Muscle layer of colon (tissue), 2 donors: Measurements from ENCODE around the gene CACNA2D2.

Experiments used
- H3K27ac ChIP-seq: one replicate; pipeline ENCODE4 v1.7.0; 2013; ENCODE audit warnings: low read depth, mild to moderate bottlenecking, low read length, moderate library complexity
- H3K27me3 ChIP-seq, 2 donors: one replicate each; pipeline ENCODE4 v1.7.0; 2013; ENCODE audit warnings: low read length in 2 of 2, mild to moderate bottlenecking in 2 of 2; ENCODE audit not compliant: insufficient read depth in 2 of 2, control insufficient read depth in 1 of 2
- H3K36me3 ChIP-seq: one replicate; pipeline ENCODE4 v1.7.0; 2013; ENCODE audit warnings: mild to moderate bottlenecking, low read length; ENCODE audit not compliant: insufficient read depth
- H3K4me1 ChIP-seq: one replicate; pipeline ENCODE4 v1.7.0; 2013; ENCODE audit warnings: mild to moderate bottlenecking, low read length; ENCODE audit not compliant: insufficient read depth
- H3K4me3 ChIP-seq, 2 donors: one replicate each; pipeline ENCODE4 v1.7.0; 2013; ENCODE audit warnings: low read length in 2 of 2, low read depth in 1 of 2, mild to moderate bottlenecking in 1 of 2, moderate library complexity in 1 of 2
- H3K9ac ChIP-seq: one replicate; pipeline ENCODE4 v1.7.0; 2013; ENCODE audit warnings: low read length
- H3K9me3 ChIP-seq: one replicate; pipeline ENCODE4 v1.7.0; 2013; ENCODE audit warnings: mild to moderate bottlenecking, low read length
- donor health status: abdominal sarcoma.
- donor health status: Adenocarcinoma of cecum.

The CACNA2D2 gene

DNA sequence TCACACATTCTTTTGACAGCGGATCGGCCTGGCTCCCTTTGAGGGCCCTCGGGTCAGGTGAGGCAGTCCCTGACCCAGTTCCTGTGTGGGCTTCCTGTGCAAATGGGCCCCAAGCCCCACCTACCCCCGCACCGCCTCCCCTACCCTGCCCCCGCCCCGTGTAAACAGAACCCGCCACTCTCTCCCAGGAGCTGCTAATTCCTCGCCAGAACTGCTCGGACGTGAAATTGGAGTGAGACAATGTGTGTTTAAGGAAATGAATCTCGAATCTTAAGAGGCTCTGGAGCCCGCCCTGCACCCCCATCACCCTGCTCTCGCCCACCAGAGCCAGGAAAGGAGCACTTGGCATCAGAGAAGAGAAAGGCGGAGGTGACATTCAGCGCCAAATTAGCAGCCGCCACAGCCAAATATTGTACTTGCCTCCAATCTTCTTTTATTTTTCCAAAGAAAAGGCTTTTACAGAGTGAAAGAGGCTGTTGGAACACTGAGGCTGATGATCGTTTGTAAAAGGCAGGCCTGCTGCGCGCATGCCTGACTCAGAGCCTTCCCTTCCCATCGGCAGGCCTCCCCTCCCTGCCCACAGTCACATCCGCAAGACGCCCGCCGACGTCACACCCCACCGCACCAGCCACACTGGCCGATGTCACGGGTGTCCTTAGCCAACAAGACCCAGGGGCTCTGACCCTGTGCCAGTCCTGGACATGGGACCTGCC lies 53.1 kb downstream of the CACNA2D2 start:
- H3K4me1 ChIP-seq: no peaks in the 10 kb centered on the region
- no peaks in the 10 kb centered on the region for H3K9me3 ChIP-seq
- no peaks in the 10 kb centered on the region for H3K36me3 ChIP-seq
- H3K27me3 ChIP-seq: no peaks in the 10 kb centered on the region
- H3K9ac ChIP-seq: no peak overlapping the region
- H3K27ac ChIP-seq: no peak overlapping the region
- peak overlapping the region in 1 of 2 donors; percentile 35 for H3K4me3 ChIP-seq

DNA sequence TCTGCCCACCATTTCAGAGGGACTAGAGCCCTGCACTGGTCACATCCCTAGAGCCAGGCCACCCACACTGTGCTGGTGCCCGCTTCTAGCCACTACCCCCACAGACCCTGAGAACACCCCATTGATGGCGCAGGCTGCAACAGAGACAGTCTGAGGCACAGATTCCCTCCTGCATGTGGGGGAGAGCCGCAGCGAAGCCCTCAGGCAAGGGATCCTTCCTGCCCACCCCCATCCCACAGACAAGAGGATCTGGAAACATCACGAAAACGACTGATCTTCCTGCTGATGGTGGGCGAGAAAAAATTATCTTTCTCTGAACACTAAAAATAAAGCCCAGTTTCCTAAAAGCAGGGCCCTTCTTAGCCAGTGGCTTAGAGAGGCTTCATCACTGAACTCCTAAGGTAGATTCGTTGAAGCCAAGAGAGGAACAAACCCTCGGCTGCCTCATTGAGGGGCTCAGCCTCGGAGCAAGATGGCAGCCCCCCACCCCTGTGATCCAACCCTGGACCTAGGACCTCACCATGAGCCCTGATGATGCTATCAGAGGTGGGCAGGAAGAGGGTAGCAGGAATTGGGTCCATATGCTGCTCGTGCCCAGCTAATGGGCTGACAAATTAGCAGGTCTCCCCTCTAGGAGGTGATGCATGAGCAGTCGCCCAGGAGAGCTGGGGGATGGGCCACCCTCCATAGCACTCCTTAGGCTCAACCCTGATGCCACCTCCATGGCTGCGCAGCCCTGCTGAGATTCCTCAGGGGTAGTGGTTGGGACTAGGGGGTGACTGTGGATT lies 54.5 kb downstream of the CACNA2D2 start:
- H3K4me1 ChIP-seq: no peaks in the 10 kb centered on the region
- H3K27ac ChIP-seq: no peak overlapping the region
- no peaks in the 10 kb centered on the region for H3K36me3 ChIP-seq
- H3K4me3 ChIP-seq: no peak overlapping the region
- no peak overlapping the region for H3K9ac ChIP-seq
- no peaks in the 10 kb centered on the region for H3K27me3 ChIP-seq
- H3K9me3 ChIP-seq: no peaks in the 10 kb centered on the region

DNA sequence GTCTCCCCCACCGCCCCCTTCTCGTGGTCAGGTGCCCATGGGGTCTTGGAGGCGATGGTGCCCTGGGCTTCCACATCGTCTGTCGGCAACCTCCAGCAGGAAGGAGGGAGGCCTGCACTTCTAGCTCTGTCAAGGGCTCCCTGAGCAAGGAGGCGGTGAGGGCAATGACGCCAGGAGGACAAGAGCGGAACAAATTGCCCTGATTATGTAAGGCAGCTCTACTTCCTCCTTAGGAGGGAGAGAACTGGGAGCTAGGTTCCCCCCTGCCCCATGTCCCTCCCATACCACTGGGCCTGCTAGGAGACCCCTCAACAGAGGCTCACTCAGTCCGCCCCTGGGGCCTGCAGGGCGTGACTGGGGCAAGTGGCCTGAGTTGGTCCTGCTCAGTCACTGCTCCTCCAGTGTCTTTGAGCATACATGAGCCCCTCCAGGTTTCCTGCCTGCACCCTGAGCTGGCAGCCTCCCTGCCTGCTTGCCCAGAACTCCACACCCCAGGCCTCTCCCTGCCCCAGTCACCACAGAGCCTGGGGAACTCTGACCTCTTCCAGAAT lies 56.1 kb downstream of the CACNA2D2 start:
- no peak overlapping the region for H3K4me3 ChIP-seq
- no peak overlapping the region for H3K27ac ChIP-seq
- H3K27me3 ChIP-seq: no peaks in the 10 kb centered on the region
- no peak overlapping the region for H3K9ac ChIP-seq
- no peaks in the 10 kb centered on the region for H3K9me3 ChIP-seq
- no peaks in the 10 kb centered on the region for H3K4me1 ChIP-seq
- no peaks in the 10 kb centered on the region for H3K36me3 ChIP-seq

DNA sequence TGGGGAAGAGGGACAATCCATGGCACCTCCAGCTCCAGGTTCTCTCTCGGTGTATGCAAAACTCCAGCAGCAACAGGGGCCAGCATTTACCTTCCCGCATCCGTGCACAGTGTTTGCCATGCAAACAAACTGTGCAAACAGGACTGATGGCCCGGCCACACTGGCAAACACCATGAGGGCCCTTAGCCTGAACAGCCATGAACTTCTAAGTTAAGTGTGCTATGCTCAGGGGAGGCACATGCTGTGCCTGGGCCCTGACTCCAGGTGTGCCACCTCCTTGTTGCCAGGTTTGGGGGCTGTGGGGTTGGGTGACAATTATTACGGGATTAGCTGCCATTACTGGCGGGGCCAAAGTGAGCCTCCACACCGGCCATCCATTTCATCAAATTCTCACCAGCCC lies 57.5 kb downstream of the CACNA2D2 start:
- Histone ChIP-seq H3K36me3 (no peaks in the 10 kb centered on the region), H3K9me3 (no peaks in the 10 kb centered on the region), H3K9ac (no peak overlapping the region), H3K4me3 (no peak overlapping the region), H3K27ac (no peak overlapping the region), H3K27me3 (no peaks in the 10 kb centered on the region), H3K4me1 (no peaks in the 10 kb centered on the region)

DNA sequence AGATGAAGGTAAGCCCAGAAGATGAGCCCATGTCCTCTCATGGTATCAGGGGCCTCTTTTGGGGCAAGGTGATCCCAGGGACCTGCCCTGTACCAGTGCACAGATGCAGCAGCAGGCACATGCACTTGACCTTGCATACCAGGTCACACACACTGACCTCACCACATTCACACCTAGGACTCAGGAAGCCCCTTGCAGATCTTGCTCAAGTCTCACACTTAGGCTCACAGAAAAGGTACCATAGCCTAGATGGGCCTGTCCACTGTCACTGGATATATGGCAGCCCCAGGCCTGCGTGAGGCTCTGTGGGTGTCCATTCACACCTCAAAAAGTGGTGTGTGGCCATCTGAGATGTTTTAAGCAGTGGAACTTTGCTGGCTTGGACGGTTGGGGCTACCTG lies 58.7 kb downstream of the CACNA2D2 start:
- H3K27ac ChIP-seq: no peak overlapping the region
- no peaks in the 10 kb centered on the region for H3K4me1 ChIP-seq
- no peaks in the 10 kb centered on the region for H3K9me3 ChIP-seq
- no peak overlapping the region for H3K4me3 ChIP-seq
- no peaks in the 10 kb centered on the region for H3K27me3 ChIP-seq
- no peak overlapping the region for H3K9ac ChIP-seq
- H3K36me3 ChIP-seq: no peaks in the 10 kb centered on the region

DNA sequence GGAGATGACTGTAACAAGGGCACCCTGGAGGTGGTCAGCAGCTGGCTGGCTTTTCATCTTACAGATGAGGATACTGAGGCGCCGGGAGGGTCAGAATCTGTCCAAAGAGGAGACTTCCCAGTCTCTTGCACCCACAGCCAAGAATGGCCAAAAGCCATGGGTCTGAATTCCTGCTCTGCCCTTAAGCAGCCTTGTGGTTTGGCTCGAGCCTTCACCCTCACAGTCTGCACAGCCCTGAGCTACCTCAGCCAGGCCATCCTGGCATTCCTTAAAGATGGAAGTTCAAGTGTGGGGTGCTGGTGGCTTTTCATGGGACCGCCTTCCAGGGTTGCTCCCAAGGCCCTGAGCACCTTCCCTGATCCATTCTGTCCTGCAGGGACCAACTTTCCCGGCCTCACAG lies 59.2 kb downstream of the CACNA2D2 start:
- Histone ChIP-seq H3K27ac (no peak overlapping the region), H3K27me3 (no peaks in the 10 kb centered on the region)

DNA sequence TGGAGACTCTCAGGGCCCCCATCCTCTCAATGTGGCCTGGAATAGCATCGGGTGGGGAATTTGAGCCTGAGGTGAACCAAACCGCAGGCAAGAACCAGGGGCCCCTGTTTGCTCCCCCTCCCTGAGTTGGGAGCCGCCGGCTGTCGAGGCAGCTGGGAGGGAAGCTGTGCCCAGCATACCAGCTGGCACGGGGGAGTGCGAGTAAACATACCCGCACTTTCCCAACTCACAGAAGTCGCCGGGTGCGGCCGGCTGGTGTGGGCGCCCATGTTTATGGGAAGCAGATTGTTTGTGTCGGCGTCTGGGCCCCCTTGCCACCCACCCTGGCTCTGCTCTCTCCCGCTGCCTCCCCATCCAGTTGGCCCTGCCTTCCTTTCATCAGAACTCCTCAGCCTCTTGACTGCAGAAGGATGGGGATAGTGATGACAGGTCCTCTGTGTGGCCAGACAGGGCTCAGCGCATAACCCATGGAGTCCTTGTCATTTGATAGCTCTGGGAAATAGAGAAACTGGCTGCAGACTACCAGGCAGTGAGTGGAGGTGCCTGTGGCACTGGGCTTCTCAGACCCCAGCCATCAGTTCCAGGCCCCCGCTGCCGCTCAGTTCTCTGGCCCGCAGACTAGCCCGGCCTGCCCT lies 60.4 kb downstream of the CACNA2D2 start:
- H3K36me3 ChIP-seq: no peaks in the 10 kb centered on the region
- H3K27ac ChIP-seq: no peak overlapping the region
- H3K4me3 ChIP-seq: no peak overlapping the region
- no peaks in the 10 kb centered on the region for H3K4me1 ChIP-seq
- no peak overlapping the region for H3K9ac ChIP-seq
- H3K27me3 ChIP-seq: no peaks in the 10 kb centered on the region
- H3K9me3 ChIP-seq: no peaks in the 10 kb centered on the region

More for the DNA sequence above, 59.2 kb downstream of the CACNA2D2 start:
- Histone ChIP-seq H3K4me3 (no peak overlapping the region), H3K4me1 (no peaks in the 10 kb centered on the region), H3K36me3 (no peaks in the 10 kb centered on the region), H3K9ac (no peak overlapping the region), H3K9me3 (no peaks in the 10 kb centered on the region)

DNA sequence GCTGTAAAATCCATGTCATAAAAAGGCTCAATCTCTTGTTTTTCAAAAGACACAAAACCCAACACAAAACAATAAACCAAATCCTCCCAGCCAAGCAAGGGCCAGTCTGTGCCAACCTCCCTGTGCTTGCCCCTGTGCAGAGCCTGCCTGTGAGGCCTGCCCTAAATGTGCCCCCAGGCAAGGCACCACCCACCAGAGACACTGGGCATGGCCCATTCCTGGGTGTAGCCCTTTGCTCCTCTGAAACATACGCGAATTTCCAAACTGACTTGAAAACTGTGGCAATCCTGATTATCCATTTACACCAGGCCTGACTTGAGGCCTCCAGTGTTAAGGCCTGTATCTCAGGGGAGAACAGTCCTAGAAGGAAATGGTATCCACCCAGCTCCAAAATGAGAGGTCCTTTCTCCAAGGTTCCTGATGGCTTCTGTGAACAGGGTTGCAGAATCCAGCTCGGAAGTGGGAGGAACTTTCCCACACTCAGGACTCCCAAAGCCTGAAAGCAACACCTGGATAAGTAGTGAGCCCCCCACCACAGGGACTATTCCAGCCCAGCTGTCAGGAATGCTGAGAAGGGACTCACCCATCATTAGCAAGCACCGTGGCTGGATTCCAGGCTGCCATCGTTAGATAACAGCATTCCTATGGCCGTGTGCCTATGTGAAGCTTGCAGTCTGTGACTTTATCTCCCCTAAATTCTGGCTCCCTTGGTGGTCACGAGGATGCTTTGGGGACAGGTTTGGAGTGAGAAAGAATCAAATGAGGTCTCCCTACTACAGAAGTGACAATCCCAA lies 61.8 kb downstream of the CACNA2D2 start:
- Histone ChIP-seq H3K9ac (no peak overlapping the region), H3K27ac (no peak overlapping the region), H3K9me3 (no peaks in the 10 kb centered on the region), H3K36me3 (no peaks in the 10 kb centered on the region), H3K4me3 (no peak overlapping the region), H3K4me1 (no peaks in the 10 kb centered on the region), H3K27me3 (no peaks in the 10 kb centered on the region)

DNA sequence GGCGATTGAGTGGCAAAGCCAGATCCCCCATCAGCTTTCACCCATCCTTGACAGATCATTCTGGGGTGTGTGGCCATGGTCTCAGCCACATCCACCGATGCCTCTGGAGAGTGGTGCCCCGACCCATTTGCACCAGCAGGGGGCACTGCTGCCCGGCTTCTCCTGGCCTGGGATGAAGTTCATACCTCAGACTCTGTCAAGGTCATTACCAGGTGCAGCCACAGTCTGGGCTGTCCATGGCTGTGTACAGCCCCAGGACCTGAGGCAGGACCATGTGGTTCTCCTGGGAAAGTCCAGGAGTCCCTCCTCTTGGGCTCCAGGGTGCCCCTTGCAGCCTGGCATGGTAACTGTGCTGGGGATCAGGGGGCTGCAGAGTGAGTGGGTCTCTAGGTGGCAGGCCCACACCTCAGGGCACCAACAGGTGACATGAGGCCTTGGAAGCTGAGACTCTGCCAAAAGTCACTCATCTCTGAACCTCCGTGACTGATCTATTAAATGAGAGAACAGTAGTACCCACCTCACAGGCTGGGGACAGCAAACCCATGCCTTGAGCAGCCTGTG lies 67.2 kb downstream of the CACNA2D2 start:
- Histone ChIP-seq H3K36me3 (no peaks in the 10 kb centered on the region), H3K4me1 (no peaks in the 10 kb centered on the region), H3K9me3 (no peaks in the 10 kb centered on the region), H3K27ac (no peak overlapping the region), H3K27me3 (no peaks in the 10 kb centered on the region), H3K9ac (no peak overlapping the region), H3K4me3 (no peak overlapping the region)

DNA sequence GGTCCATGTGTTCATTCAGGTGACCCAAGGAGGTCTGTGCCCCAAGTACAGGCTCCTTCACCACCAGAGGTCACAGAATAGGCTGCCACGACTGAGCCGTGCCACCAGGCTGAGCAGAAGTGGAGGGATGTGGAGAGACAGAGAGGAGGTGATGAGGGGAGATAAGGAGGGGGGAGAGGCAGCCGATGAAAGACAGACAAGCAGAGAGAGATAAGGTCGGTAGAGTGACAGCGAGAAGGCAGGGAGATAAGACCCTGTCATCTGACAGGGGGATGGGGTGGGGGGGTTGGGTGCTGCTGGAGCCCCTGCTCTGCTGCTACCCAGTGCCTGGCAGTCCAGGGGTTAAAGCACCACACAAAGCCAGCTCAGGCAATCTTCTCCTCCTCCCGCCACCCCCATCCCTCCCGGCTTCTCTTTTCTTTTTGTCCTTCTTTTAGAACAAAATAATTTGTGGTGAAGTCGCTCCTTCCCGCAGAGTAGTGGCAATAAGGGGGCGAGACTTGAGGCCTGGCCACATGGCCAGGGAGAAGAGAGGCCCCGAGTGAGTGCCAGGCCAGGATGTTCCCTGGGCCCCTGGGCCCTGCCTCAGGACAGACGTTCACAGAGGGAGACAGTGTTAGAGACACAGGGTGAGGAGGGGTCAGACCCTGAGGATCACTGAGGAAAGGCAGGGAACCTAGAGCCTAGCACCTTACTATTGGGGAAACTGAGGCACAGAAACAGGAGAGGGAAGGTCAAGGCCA lies 67.9 kb downstream of the CACNA2D2 start:
- no peak overlapping the region for H3K9ac ChIP-seq
- no peaks in the 10 kb centered on the region for H3K4me1 ChIP-seq

More for the DNA sequence above, 67.9 kb downstream of the CACNA2D2 start:
- Histone ChIP-seq H3K4me3 (no peak overlapping the region), H3K27me3 (no peaks in the 10 kb centered on the region), H3K36me3 (no peaks in the 10 kb centered on the region), H3K9me3 (no peaks in the 10 kb centered on the region), H3K27ac (no peak overlapping the region)
